ENCODE results near the gene PNKP.

Gene PNKP

DNA sequence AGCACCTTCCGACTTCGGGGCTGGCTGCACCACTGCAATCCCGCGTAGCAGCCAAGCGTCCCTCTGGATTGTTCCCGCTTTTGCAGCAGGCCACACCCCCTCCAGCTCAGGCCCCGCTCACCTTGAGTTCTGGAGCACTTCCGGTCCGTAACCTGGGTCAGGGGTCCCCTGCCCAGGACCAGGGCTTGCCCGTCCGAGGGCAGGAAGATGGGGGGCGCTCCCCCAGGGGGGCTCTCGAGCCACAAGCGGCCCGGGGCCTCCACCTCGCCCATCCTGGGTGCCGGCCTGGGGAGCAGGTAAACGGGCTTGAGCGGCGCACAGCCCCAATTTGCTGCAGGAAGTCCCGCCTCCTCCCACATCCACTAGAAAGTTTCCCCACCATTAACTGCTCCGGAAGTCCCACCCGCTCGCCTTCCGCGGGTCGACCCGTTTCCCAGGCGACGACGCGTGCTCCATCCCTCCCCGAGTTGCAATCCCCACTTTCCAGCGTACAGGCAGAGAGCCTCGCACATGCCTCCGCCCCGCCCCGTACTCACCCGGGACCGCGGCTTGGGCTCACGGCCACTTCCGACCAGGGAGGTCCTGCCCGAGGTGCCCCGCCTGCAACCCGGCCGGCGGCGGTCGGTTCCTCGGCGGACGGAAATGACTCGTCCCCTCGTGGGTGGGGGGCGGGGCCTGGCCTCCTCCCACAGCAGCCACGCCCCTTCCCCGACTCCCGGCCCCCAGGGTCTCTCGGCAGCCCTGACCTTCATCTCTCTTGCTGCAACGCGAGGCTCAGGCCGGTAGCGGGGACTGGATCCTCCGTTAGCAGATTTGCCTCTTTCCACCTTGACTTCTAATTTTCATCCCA is at the start of gene PNKP:
Gene PNKP (minus strand): TSS at position 644 of the 850 bp plus-strand sequence. CDS start 372 bp downstream, at position 272.
- peak; percentile 86 for DNase-seq (ENCODE audit: low spot score)

DNA sequence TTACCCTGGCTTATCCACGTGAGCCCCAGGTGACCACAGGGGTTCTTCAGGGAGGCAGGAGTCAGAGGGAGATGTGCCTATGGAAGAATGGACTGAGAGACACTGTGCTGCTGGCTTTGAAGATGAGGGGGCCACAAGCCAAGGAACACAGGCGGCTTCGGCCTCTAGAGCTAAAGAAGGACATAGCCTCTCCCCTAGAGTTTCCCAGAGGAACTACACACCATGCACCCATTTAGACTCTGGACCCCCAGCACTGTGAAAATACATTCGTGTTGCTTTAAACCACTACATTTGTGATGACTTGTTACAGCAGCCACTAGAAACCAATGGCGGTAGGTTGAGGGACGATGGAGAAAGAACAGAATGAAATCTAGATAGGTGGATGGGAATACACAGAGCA is 47.9 kb upstream of the PNKP start:
- DNase-seq (ENCODE audit: low spot score), result no peak

DNA sequence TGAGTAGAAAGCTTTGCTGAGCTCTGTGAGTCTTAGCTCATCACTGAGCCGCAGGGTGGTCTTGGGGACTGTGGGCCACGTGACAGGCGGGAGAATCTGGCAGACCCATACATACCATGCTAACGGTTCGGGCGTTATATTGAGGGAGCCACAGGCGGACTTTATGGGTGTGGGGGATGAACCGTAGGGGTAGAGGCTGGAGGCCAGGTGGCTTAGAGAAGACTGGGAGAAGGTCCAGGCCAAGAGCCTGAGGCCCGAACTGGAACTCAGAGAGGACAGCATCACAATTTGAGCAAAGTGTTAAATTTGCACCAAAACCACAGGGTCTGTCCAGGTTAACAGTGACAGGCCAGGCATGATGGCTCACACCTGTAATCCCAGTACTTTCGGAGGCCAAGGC is 46.3 kb upstream of the PNKP start:
- DNase-seq (ENCODE audit: low spot score), result no peak

GRCh38 chr19:49912965-49913685 is 45.7 kb upstream of the PNKP start:
- no peak for DNase-seq (ENCODE audit: low spot score)

- DNase-seq (ENCODE audit: low spot score), result peak; percentile 37
Observed at GRCh38 chr19:49911381-49912145, 44.2 kb upstream of the PNKP start.

GRCh38 chr19:49910179-49910578 is 42.8 kb upstream of the PNKP start:
- no peak for DNase-seq (ENCODE audit: low spot score)

DNA sequence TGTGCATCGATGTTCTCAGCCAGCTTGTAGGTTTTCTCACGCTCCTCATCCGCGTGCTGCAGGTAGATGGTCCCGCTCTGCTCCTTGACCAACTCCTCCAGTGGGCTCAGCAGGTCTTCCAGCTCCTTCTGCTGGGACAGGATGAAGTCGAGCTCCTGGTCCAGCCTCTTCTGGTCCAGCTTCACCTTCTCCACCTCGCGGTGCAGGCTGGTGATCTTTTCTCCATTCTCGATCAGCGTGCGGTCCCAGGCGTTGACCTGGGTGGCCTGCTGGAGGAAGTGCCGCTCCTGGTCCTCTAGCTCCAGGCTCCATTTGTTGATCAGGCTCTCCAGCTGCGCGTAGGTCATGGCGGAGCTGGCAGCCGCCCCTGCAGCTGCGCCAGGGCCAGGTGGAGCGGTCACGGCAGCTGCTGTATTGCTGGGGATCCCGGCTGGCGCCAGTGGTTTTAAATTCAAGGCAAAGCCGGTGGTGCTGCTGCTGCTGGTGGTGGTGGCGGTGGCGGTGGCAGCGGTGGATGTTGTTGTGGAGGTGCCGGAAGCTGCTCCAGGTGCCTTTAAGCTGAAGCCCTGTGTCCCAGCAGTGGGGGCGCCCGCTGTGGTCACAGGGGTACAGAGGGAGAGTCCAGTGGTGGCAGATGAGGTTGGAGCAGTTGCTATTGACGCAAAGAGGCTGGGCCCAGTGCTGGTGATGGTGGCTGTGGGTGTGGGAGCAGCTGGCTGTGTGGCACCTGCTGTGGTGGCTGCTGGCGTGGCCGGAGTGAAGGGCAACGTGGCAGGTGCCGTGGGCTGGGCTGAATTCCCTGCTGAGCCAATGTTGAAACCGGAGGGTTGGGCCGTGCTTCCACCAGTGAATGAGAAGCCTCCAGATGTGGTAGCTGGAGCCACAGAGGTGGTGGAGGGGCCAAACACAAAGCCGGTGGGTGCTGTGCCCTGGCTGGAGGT is 41.4 kb upstream of the PNKP start:
- DNase-seq (ENCODE audit: low spot score), result no peak

GRCh38 chr19:49907745-49908446 is 40.5 kb upstream of the PNKP start:
- DNase-seq (ENCODE audit: low spot score), result no peak

GRCh38 chr19:49906879-49907564 is 39.6 kb upstream of the PNKP start:
- DNase-seq (ENCODE audit: low spot score), result no peak

- no peak for DNase-seq (ENCODE audit: low spot score)
Observed at GRCh38 chr19:49904136-49904535, 36.8 kb upstream of the PNKP start.

DNA sequence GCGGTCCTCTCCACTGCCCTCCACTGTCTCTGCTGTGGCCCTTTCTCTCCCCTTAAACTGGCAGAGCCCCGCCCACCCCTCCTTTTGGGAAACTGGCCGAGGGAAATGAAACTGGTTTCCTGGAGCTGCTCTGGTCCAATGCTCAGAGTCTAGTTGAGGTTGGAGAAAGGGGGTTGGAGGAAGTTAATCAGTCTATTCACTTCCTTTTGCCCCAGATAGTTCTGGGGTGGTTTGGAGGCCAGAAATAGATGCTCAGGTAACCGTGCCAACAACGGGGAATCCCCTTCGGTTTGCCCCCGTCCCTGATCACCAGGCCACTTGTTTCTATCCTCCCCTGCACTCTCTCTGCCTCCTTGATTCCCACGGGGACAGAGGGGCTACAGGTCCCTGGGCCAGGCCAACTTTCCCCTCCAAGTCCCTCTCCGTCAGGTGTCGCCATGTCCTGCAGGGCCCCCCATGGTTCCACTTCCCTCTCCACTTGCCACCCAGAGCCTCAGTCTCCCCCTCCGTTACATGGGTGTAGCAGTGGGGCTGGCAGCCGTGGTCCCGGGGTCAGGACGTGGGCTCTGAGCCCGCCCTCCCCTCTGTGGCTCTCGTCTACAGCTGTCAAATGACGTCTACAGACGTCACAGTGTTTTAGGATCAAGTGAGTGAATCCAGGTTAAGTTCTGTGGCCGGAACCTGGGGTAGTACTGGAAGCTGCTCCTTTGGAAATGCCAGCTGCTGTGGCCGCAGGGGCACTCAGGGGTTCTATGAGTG is 29.7 kb upstream of the PNKP start, which contains the start of gene IL4I1:
Gene IL4I1 (minus strand): TSS at position 25 of the 759 bp plus-strand sequence. CDS start 727 bp downstream, outside the sequence.
- DNase-seq (ENCODE audit: low spot score), result peak; percentile 85

DNA sequence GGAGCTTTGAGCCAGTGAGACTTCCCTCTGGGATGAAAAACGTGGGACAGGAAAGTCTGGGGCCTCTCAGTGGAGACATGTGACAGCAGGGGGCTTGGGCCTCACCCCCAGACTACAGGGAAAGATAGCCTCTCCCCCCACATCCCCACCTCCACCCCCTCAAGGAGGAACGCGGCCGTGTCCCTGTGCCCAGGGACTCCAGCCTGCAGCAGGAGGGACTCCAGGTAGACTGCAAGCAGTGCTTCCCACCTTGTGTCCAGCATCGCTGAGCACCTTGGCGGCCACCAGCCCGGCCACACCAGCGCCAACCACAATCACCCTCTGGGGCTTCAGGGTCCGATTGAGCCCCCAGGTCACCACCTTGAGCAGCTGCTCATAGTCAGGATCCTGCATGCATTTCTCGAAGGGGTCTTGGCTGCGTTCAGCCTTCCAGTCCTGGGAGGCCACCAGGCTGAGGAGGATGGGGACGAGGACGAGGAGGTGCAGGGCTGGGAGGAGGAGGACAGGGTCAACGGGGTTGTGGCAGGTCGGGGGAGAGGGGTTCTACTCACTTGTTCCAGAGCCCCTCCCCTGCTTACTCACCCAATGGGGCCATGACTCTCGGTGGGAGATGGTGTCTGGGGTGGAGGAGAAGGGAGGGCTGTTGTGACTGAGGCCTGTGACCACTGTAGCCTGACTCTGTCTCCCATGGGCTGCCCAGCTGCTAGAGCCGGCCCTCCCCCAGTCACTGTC is 28.4 kb upstream of the PNKP start:
- peak; percentile 23 for DNase-seq (ENCODE audit: low spot score)

- DNase-seq (ENCODE audit: low spot score), result peak; percentile 40
Observed at GRCh38 chr19:49894879-49895565, 27.6 kb upstream of the PNKP start.

GRCh38 chr19:49894011-49894664 is 26.8 kb upstream of the PNKP start:
- DNase-seq (ENCODE audit: low spot score), result no peak

- DNase-seq (ENCODE audit: low spot score), result no peak
Observed at GRCh38 chr19:49892716-49893115, 25.3 kb upstream of the PNKP start.

- no peak for DNase-seq (ENCODE audit: low spot score)
Observed at GRCh38 chr19:49891393-49891792, 24.0 kb upstream of the PNKP start.

All from CD4-positive, alpha-beta T cell treated with Interleukin-2 at 100 ng/mL for 4 hours (primary cell).